OCI-LY7 (cell line): ENCODE data around the gene RBM38. TPM values are rescaled to one million over a fixed set of nuclear protein-coding genes. Genes with fewer than 3 reads are reported as not detected.
"Not testable (repeated sequence)": the region's sequence is repeated elsewhere in the genome, so short reads cannot be mapped to it uniquely, and the experiment has no call there.

Experiments used
- BruUV-seq: library from RNA; stranded (reverse); fragments of 400-500 nt; replicated peaks from 2 replicates; lab custom pipeline; 2021; lab: Mats Ljungman, UMichigan
- CTCF ChIA-PET: fragments of 300-600 bp; sonication (Branson Sonifier 250); formaldehyde crosslinking; loops from one replicate; lab custom pipeline; 2022; ENCODE audit warnings: antibody characterized with exemption; ENCODE audit not compliant: unreplicated experiment; lab: Charles Lee
- POLR2A ChIA-PET: fragments of 300-600 bp; sonication (Branson Sonifier 250); formaldehyde crosslinking; loops from one replicate; lab custom pipeline; 2022; ENCODE audit warnings: antibody characterized with exemption; lab: Charles Lee
- DNase-seq: peaks from one replicate; pipeline ENCODE4 v3.0.0-alpha.2; 2015; ENCODE audit warnings: low spot score
- H2AFZ ChIP-seq: fragments of 200-600 bp; sonication (generic), shearing (Covaris generic); 2 replicates; pipeline ENCODE4 v1.6.1; 2014; ENCODE audit warnings: mild to moderate bottlenecking, antibody characterized with exemption, low read length, moderate library complexity
- H3K27ac ChIP-seq: fragments of 200-600 bp; sonication (generic); 2 replicates; pipeline ENCODE4 v1.5.1; 2014; ENCODE audit warnings: mixed run types, low read depth, mild to moderate bottlenecking, moderate library complexity, low read length, inconsistent platforms; ENCODE audit not compliant: poor library complexity, severe bottlenecking
- H3K36me3 ChIP-seq: fragments of 200-600 bp; sonication (generic); 2 replicates; pipeline ENCODE4 v1.6.1; 2014; ENCODE audit warnings: mild to moderate bottlenecking, antibody characterized with exemption, low read length, moderate library complexity, mixed read lengths; ENCODE audit not compliant: insufficient read depth
- H3K4me1 ChIP-seq: fragments of 200-600 bp; sonication (generic); 2 replicates; pipeline ENCODE4 v1.5.1; 2014; ENCODE audit warnings: mild to moderate bottlenecking, low read length; ENCODE audit not compliant: insufficient read depth, poor library complexity, severe bottlenecking
- H3K4me2 ChIP-seq: fragments of 200-600 bp; sonication (generic); 2 replicates; pipeline ENCODE4 v1.6.1; 2014; ENCODE audit warnings: mild to moderate bottlenecking, low read length
- H3K4me3 ChIP-seq: fragments of 200-600 bp; sonication (generic); 2 replicates; pipeline ENCODE4 v1.5.1; 2014; ENCODE audit warnings: mild to moderate bottlenecking, low read depth, low read length; ENCODE audit not compliant: poor library complexity, severe bottlenecking
- H3K79me2 ChIP-seq: fragments of 200-600 bp; sonication (generic); 2 replicates; pipeline ENCODE4 v1.6.1; 2016; ENCODE audit warnings: low read depth, mild to moderate bottlenecking, low read length, moderate library complexity, mixed read lengths; ENCODE audit not compliant: insufficient read depth
- H3K9me2 ChIP-seq: fragments of 200-600 bp; sonication (generic); 2 replicates; pipeline ENCODE4 v1.6.1; 2016; ENCODE audit warnings: mild to moderate bottlenecking, low read length, mixed read lengths; ENCODE audit not compliant: insufficient read depth
- H3K9me3 ChIP-seq: fragments of 200-600 bp; sonication (generic); 2 replicates; pipeline ENCODE4 v1.6.1; 2014; ENCODE audit warnings: mild to moderate bottlenecking, mixed run types, low read length, mixed read lengths
- H4K20me1 ChIP-seq: fragments of 200-600 bp; sonication (generic); 2 replicates; pipeline ENCODE4 v1.6.1; 2014; ENCODE audit warnings: mild to moderate bottlenecking, antibody characterized with exemption, low read length, moderate library complexity, mixed read lengths; ENCODE audit not compliant: insufficient read depth
- CTCF ChIP-seq: fragments of 200-600 bp; sonication (generic); conservative IDR thresholded peaks from 2 replicates; pipeline ENCODE4 v1.5.1; 2014; ENCODE audit warnings: mild to moderate bottlenecking, antibody characterized with exemption, low read length, moderate library complexity, mixed read lengths
- EZH2phosphoT487 ChIP-seq: fragments of 200-600 bp; sonication (generic); IDR thresholded peaks from 2 replicates; pipeline ENCODE4 v1.6.1; 2018; ENCODE audit warnings: low read depth, borderline replicate concordance, mild to moderate bottlenecking, mixed run types, antibody characterized with exemption, low read length, moderate library complexity, mixed read lengths
- intact Hi-C: fragments of 100-400 bp; cut with micrococcal nuclease; formaldehyde crosslinking; loops from one replicate; pipeline ENCODE4 v1.10.0; 2022; ENCODE audit not compliant: unreplicated experiment
- total RNA-seq, 2 experiments: library from RNA; depleted of rRNA in 1 of 2; stranded (reverse); fragments of >200 nt in 1 of 2; shearing (Covaris generic) in 1 of 2; gene quantifications; 2 replicates each; pipeline ENCODE4 v1.2.3, GENCODE V29; 2014 to 2022

Gene RBM38
- total RNA-seq, 2 experiments from 2014 or later = 119 to 174 TPM

DNA sequence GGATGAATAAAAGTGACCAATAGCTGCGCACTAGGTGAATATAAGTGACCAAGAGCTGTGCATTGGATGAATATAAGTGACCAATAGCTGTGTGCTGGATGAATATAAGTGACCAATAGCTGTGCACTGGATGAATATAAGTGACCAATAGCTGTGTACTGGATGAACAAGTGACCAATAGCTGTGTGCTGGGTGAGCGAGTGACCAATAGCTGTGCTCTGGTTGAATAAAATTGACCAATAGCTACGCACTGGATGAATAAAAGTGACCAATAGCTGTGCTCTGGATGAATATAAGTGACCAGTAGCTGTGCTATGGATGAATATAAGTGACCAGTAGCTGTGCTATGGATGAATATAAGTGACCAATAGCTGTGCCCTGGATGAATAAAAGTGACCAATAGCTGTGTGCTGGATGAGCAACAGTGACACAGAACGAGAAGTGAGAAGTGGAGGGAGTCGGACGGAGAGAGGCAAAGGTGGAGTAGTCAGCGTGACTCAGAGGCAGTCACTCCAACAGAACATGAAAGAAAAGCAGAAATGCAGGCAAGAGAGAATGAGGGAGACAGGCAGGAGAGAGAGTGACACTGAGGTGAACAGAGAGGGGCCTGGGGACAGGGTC lies 38.5 kb downstream of the RBM38 start:
- TF ChIP-seq EZH2phosphoT487 (no peak), CTCF (no peak)
- peak overlapping the region; percentile 16 for H3K27ac ChIP-seq
- ChIA-PET CTCF (no interaction called here), POLR2A (interaction anchor here (0.6 to 1.5 kb wide), 4 partner anchors 30 to 48 kb away, joined by 3 to 4 read pairs (median 4); no protein-coding TSS in a partner anchor)
- no peaks in the 10 kb centered on the region for H3K36me3 ChIP-seq
- peaks cover 86% of the 10 kb centered on the region for H3K4me1 ChIP-seq
- H3K9me2 ChIP-seq = no peaks in the 10 kb centered on the region
- intact Hi-C loops = no loop called here
- H2AFZ ChIP-seq = no peak overlapping the region
- no peaks in the 10 kb centered on the region for H4K20me1 ChIP-seq
- BruUV-seq = no TSS peak
- H3K79me2 ChIP-seq = no peaks in the 10 kb centered on the region
- no peak overlapping the region for H3K4me3 ChIP-seq
- H3K9me3 ChIP-seq = no peaks in the 10 kb centered on the region
- no peak for DNase-seq
- peak overlapping the region; percentile 6; the same call in 1 of the 2 replicates for H3K4me2 ChIP-seq

- H2AFZ ChIP-seq, H3K9me3 ChIP-seq, DNase-seq, BruUV-seq, H3K36me3 ChIP-seq, CTCF ChIA-PET, H4K20me1 ChIP-seq, H3K4me3 ChIP-seq, intact Hi-C loops, H3K9me2 ChIP-seq, H3K79me2 ChIP-seq: not testable (repeated sequence)
- peak overlapping the region; percentile 6; the same call in 1 of the 2 replicates for H3K4me2 ChIP-seq
- peaks cover 86% of the 10 kb centered on the region for H3K4me1 ChIP-seq
- POLR2A ChIA-PET = interaction anchor here (0.6 to 1.5 kb wide), 3 partner anchors 45 to 48 kb away, joined by 3 to 4 read pairs (median 3); no protein-coding TSS in a partner anchor
- H3K27ac ChIP-seq = peak overlapping the region; percentile 16
Measured at GRCh38 chr20:57430201-57430596, 39.0 kb downstream of the RBM38 start.

DNA sequence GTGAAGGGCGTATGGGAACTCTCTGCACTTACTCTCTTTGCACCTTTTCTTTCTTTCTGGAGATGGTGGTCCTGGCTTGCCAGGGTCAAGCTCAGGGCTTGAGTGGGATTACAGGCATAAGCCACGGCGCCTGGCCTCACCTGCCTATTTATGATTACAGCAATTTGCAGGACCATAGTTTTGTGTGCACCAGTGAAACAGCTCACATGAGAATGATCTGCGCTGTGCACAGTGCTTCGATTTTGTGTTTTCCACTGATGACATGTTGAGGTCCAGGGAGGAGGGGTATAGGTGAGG lies 40.3 kb downstream of the RBM38 start:
- H3K4me2 ChIP-seq = no peak overlapping the region
- no peak for DNase-seq
- H2AFZ ChIP-seq = no peak overlapping the region
- no peak for TF ChIP-seq EZH2phosphoT487
- TF ChIP-seq CTCF = no peak
- no peak overlapping the region for H3K4me3 ChIP-seq
- H3K4me1 ChIP-seq = peaks cover 83% of the 10 kb centered on the region
- no peak overlapping the region for H3K27ac ChIP-seq
- H4K20me1 ChIP-seq = no peaks in the 10 kb centered on the region
- no peaks in the 10 kb centered on the region for H3K36me3 ChIP-seq
- intact Hi-C loops = no loop called here
- no peaks in the 10 kb centered on the region for H3K9me3 ChIP-seq
- BruUV-seq = no TSS peak
- no peaks in the 10 kb centered on the region for H3K9me2 ChIP-seq
- ChIA-PET CTCF (no interaction called here), POLR2A (no interaction called here)
- H3K79me2 ChIP-seq = no peaks in the 10 kb centered on the region
